ENCODE data around the gene TINAGL1.

The TINAGL1 gene

GRCh38 chr1:31572323-31573104 is 3.8 kb upstream of the TINAGL1 start:
- Histone ChIP-seq H3K27me3 (ENCODE audit: insufficient read depth, low read length, poor library complexity, severe bottlenecking) (no peaks in the 10 kb centered on the region), H3K36me3 (ENCODE audit: insufficient read depth, low read length) (no peaks in the 10 kb centered on the region), H3K9me3 (ENCODE audit: insufficient read depth, low read depth, low read length) (no peaks in the 10 kb centered on the region), H3K4me3 (ENCODE audit: low read length, poor library complexity, severe bottlenecking) (no peak overlapping the region), H3K9ac (ENCODE audit: low read depth, low read length, poor library complexity, severe bottlenecking) (no peak overlapping the region), H4K20me1 (ENCODE audit: insufficient read depth, low read length, poor library complexity, severe bottlenecking) (no peaks in the 10 kb centered on the region), H3K9me2 (replicated peaks; ENCODE audit: low read depth, low read length) (no peaks in the 10 kb centered on the region), H3K79me2 (ENCODE audit: insufficient read depth, low read length) (no peaks in the 10 kb centered on the region), H3K4me1 (ENCODE audit: insufficient read depth, low read length, poor library complexity, severe bottlenecking) (peaks cover 9% of the 10 kb centered on the region), H2AFZ (ENCODE audit: low read length) (no peak overlapping the region), H3K4me2 (ENCODE audit: low read depth, low read length, poor library complexity, severe bottlenecking) (no peak overlapping the region), H3F3A (ENCODE audit: low read depth) (no peaks in the 10 kb centered on the region)
- TF ChIP-seq, protein P1, sequence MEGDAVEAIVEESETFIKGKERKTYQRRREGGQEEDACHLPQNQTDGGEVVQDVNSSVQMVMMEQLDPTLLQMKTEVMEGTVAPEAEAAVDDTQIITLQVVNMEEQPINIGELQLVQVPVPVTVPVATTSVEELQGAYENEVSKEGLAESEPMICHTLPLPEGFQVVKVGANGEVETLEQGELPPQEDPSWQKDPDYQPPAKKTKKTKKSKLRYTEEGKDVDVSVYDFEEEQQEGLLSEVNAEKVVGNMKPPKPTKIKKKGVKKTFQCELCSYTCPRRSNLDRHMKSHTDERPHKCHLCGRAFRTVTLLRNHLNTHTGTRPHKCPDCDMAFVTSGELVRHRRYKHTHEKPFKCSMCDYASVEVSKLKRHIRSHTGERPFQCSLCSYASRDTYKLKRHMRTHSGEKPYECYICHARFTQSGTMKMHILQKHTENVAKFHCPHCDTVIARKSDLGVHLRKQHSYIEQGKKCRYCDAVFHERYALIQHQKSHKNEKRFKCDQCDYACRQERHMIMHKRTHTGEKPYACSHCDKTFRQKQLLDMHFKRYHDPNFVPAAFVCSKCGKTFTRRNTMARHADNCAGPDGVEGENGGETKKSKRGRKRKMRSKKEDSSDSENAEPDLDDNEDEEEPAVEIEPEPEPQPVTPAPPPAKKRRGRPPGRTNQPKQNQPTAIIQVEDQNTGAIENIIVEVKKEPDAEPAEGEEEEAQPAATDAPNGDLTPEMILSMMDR (conservative IDR thresholded peaks at IDR 0.05; ENCODE audit: low read length) = no peak
- no peak for TF ChIP-seq EZH2phosphoT487 (IDR thresholded peaks at IDR 0.05; ENCODE audit: borderline replicate concordance)

DNA sequence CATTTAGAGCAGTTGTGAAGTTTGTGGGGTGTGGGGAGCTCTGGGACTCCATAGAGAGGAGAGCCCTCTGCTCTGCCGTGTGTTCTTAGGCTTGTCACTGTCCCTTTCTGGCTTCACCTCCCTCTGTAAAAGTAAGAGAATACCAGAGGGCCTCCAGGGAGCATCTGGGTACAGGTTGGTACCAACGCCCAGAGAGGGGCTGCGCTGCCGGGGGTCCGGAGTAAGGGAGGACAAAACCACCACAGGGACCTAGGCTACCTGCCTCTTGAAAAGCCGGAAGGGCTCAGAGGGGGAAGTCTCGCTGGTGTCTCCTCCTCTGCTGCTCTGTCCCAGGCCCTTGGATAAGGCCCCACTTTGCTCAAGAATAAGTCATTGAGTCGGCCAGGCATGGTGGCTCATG is 3.1 kb upstream of the TINAGL1 start:
- H3F3A ChIP-seq (ENCODE audit: low read depth) = no peaks in the 10 kb centered on the region
- no peaks in the 10 kb centered on the region for H3K79me2 ChIP-seq (ENCODE audit: insufficient read depth, low read length)
- H3K9ac ChIP-seq (ENCODE audit: low read depth, low read length, poor library complexity, severe bottlenecking) = no peak overlapping the region
- peaks cover 9% of the 10 kb centered on the region for H3K4me1 ChIP-seq (ENCODE audit: insufficient read depth, low read length, poor library complexity, severe bottlenecking)
- H3K9me3 ChIP-seq (ENCODE audit: insufficient read depth, low read depth, low read length) = no peaks in the 10 kb centered on the region
- no peaks in the 10 kb centered on the region for H3K27me3 ChIP-seq (ENCODE audit: insufficient read depth, low read length, poor library complexity, severe bottlenecking)
- H3K4me2 ChIP-seq (ENCODE audit: low read depth, low read length, poor library complexity, severe bottlenecking) = no peak overlapping the region
- TF ChIP-seq EZH2phosphoT487 (IDR thresholded peaks at IDR 0.05; ENCODE audit: borderline replicate concordance) = no peak
- TF ChIP-seq, protein P1 (conservative IDR thresholded peaks at IDR 0.05; ENCODE audit: low read length) = no peak
- no peak overlapping the region for H2AFZ ChIP-seq (ENCODE audit: low read length)
- no peak overlapping the region for H3K4me3 ChIP-seq (ENCODE audit: low read length, poor library complexity, severe bottlenecking)
- H3K9me2 ChIP-seq (replicated peaks; ENCODE audit: low read depth, low read length) = no peaks in the 10 kb centered on the region
- H3K36me3 ChIP-seq (ENCODE audit: insufficient read depth, low read length) = no peaks in the 10 kb centered on the region
- H4K20me1 ChIP-seq (ENCODE audit: insufficient read depth, low read length, poor library complexity, severe bottlenecking) = no peaks in the 10 kb centered on the region

GRCh38 chr1:31574749-31575368 is 1.5 kb upstream of the TINAGL1 start:
- Histone ChIP-seq H3F3A (ENCODE audit: low read depth) (no peaks in the 10 kb centered on the region), H3K4me2 (ENCODE audit: low read depth, low read length, poor library complexity, severe bottlenecking) (no peak overlapping the region), H3K27me3 (ENCODE audit: insufficient read depth, low read length, poor library complexity, severe bottlenecking) (no peaks in the 10 kb centered on the region), H3K4me3 (ENCODE audit: low read length, poor library complexity, severe bottlenecking) (no peak overlapping the region), H2AFZ (ENCODE audit: low read length) (no peak overlapping the region), H3K4me1 (ENCODE audit: insufficient read depth, low read length, poor library complexity, severe bottlenecking) (peaks cover 9% of the 10 kb centered on the region), H4K20me1 (ENCODE audit: insufficient read depth, low read length, poor library complexity, severe bottlenecking) (no peaks in the 10 kb centered on the region), H3K9me3 (ENCODE audit: insufficient read depth, low read depth, low read length) (no peaks in the 10 kb centered on the region), H3K79me2 (ENCODE audit: insufficient read depth, low read length) (no peaks in the 10 kb centered on the region), H3K9ac (ENCODE audit: low read depth, low read length, poor library complexity, severe bottlenecking) (no peak overlapping the region), H3K36me3 (ENCODE audit: insufficient read depth, low read length) (no peaks in the 10 kb centered on the region), H3K9me2 (replicated peaks; ENCODE audit: low read depth, low read length) (no peaks in the 10 kb centered on the region)
- TF ChIP-seq, protein P1 (conservative IDR thresholded peaks at IDR 0.05; ENCODE audit: low read length) = no peak
- TF ChIP-seq EZH2phosphoT487 (IDR thresholded peaks at IDR 0.05; ENCODE audit: borderline replicate concordance) = no peak
